Gastroesophageal sphincter (tissue), 4 donors: Measurements from ENCODE around the gene FHDC1. TPM values are rescaled to one million over a fixed set of nuclear protein-coding genes. Genes with fewer than 3 reads are reported as not detected.

ENCODE experiments used
- ATAC-seq: fragments of 150-250 bp; one replicate; pipeline ENCODE4 v1.9.1; 2016; ENCODE audit warnings: mild to moderate bottlenecking, moderate library complexity
- H3K27ac ChIP-seq, 4 donors: fragments of 200-600 bp; sonication (generic) in 3 of 4; 1 replicate in 3 of 4; 2 replicates in 1 of 4; pipeline ENCODE4 v1.5.1; 2016 to 2019
- H3K27me3 ChIP-seq: fragments of 200-600 bp; sonication (generic); one replicate; pipeline ENCODE4 v1.5.1; 2019
- H3K36me3 ChIP-seq, 2 donors: fragments of 200-600 bp; sonication (generic); one replicate each; pipeline ENCODE4 v1.5.1; 2019; ENCODE audit warnings: control low read depth in 1 of 2
- H3K4me1 ChIP-seq, 3 donors: fragments of 200-600 bp; sonication (generic); 1 replicate in 2 of 3; 2 replicates in 1 of 3; pipeline ENCODE4 v1.5.1; 2016 to 2019; ENCODE audit warnings: control low read depth in 2 of 3
- H3K4me3 ChIP-seq, 2 donors: fragments of 200-600 bp; sonication (generic); one replicate each; pipeline ENCODE4 v1.5.1; 2019; ENCODE audit warnings: mild to moderate bottlenecking in 1 of 2, moderate library complexity in 1 of 2
- H3K9me3 ChIP-seq, 3 donors: fragments of 200-600 bp; sonication (generic); one replicate each; pipeline ENCODE4 v1.5.1; 2017 to 2019; ENCODE audit warnings: control low read depth in 2 of 3
- EP300 ChIP-seq: sonication (generic); formaldehyde crosslinking; IDR thresholded peaks from one replicate; pipeline ENCODE4 v1.6.1; 2017; ENCODE audit warnings: antibody characterized with exemption, mild to moderate bottlenecking
- POLR2A ChIP-seq, 2 donors: fragments of 450-650 bp; IDR thresholded peaks; one replicate each; pipeline ENCODE4 v1.6.1; 2017; ENCODE audit warnings: antibody characterized with exemption in 2 of 2, mild to moderate bottlenecking in 2 of 2, moderate library complexity in 1 of 2
- POLR2AphosphoS5 ChIP-seq: sonication (generic); formaldehyde crosslinking; IDR thresholded peaks from one replicate; pipeline ENCODE4 v1.6.1; 2017; ENCODE audit warnings: antibody characterized with exemption
- WGBS, 2 donors: methylation state at CpG; one replicate each; pipeline ENCODE4 v1.1.5; 2018; ENCODE audit warnings: low coverage in 1 of 2; 5-methylcytosine and 5-hydroxymethylcytosine counted together
- total RNA-seq, 4 donors: library from RNA; depleted of rRNA; stranded (reverse); fragments of >200 nt; gene quantifications; one replicate each; pipeline ENCODE4 v1.1.0, GENCODE V29; 2016
- TF ChIP-seq, protein P1 (sequence below), 4 experiments: fragments of 200-600 bp in 2 of 4; fragments of 450-650 bp in 2 of 4; sonication (generic) in 1 of 4; IDR thresholded peaks; one replicate each; pipeline ENCODE4 v1.5.1; 2017 to 2019; ENCODE audit warnings: antibody characterized with exemption in 4 of 4, mild to moderate bottlenecking in 2 of 4, moderate library complexity in 2 of 4

The FHDC1 gene
- total RNA-seq, 4 donors from 2014 or later: 0.62 to 1.8 (median 1.3) TPM

DNA sequence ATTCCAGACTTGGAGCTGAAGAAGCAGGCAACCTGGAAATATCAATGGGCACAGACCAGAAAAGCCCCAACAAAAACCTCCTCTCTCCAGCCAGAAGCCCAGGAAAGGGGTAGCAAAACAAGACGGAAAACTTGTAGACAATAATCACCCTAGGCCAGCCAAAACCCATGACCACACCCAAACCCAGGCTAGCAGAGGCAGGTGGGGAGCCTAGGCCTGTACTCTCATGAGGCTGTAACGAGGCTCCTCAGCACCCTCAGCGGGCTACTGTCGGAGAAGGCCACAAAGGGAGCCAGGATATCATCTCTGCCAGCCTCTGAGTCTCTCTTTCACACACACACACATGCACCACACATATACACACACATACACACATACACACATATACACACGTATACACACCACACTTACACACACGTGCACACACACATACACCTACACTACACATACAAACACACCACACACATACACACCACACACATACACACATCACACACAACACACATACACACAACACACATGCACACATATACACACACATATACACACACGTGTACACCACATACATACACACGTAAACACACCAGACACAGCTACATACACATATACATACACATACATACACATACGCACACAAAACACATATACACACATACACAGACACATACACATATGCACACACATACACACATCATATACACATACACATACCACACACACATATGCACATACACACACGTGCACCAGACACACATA is 90.6 kb downstream of the FHDC1 start:
- Histone ChIP-seq H3K9me3 (peaks cover 0 to 30% (median 0%) of the 10 kb centered on the region in 3 donors), H3K27me3 (no peaks in the 10 kb centered on the region), H3K36me3 (no peaks in the 10 kb centered on the region), H3K4me3 (no peak overlapping the region), H3K27ac (no peak overlapping the region), H3K4me1 (no peaks in the 10 kb centered on the region)
- no peak for ATAC-seq
- TF ChIP-seq POLR2AphosphoS5 (no peak), POLR2A (IDR thresholded peaks at IDR 0.05) (no peak), EP300 (no peak)
- TF ChIP-seq, protein P1, sequence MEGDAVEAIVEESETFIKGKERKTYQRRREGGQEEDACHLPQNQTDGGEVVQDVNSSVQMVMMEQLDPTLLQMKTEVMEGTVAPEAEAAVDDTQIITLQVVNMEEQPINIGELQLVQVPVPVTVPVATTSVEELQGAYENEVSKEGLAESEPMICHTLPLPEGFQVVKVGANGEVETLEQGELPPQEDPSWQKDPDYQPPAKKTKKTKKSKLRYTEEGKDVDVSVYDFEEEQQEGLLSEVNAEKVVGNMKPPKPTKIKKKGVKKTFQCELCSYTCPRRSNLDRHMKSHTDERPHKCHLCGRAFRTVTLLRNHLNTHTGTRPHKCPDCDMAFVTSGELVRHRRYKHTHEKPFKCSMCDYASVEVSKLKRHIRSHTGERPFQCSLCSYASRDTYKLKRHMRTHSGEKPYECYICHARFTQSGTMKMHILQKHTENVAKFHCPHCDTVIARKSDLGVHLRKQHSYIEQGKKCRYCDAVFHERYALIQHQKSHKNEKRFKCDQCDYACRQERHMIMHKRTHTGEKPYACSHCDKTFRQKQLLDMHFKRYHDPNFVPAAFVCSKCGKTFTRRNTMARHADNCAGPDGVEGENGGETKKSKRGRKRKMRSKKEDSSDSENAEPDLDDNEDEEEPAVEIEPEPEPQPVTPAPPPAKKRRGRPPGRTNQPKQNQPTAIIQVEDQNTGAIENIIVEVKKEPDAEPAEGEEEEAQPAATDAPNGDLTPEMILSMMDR (IDR thresholded peaks at IDR 0.05): no peak
- WGBS, 2 donors: 91 to 93% methylated on average over 8 to 9 of the region's 10 CpGs

DNA sequence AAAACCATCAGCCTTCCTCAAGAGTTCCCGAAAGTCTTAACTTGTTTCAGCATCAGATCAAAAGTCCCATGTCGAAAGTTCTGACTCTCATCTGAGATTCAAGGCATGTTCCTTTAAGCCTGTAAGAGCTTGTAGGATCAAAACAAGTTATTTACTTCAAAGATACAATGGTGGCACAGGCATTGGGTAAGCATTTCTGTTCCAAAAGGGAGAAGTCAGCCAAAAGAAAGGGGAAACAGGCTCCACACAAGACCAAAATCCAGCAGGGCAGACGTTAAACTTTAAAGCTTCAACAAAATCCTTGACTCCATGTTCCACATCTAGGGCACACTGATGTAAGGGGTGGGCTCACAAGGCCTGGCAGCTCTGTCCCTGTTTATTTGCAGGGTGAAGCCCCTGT is 91.7 kb downstream of the FHDC1 start:
- Histone ChIP-seq H3K27ac (no peak overlapping the region), H3K9me3 (peaks cover 0 to 30% (median 0%) of the 10 kb centered on the region in 3 donors), H3K4me3 (no peak overlapping the region), H3K4me1 (no peaks in the 10 kb centered on the region), H3K27me3 (no peaks in the 10 kb centered on the region), H3K36me3 (no peaks in the 10 kb centered on the region)
- TF ChIP-seq, protein P1 (IDR thresholded peaks at IDR 0.05): no peak
- TF ChIP-seq POLR2A (IDR thresholded peaks at IDR 0.05) (no peak), EP300 (no peak), POLR2AphosphoS5 (no peak)
- ATAC-seq: no peak
- 67 to 92% methylated on average over 2 to 3 of the region's 3 CpGs for WGBS, 2 donors

DNA sequence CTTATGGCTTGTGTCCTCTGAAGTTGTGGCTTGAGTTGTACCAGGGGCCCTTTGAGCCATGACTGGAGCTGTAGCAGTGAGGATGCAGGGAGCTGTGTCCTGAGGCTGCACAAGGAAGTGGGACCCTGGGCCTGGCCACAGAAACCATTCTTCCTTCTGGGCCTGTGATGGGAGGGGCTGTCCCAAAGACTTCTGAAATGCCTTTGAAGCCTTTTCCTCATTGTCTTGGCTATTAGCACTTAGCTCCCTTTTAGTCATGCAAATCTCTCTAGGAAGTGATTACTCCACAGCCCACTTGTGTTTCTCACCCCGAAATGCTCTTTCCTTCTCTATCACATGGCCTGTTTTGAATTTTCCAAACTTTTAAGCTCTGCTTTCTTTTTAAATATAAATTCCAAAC is 92.4 kb downstream of the FHDC1 start:
- 42 to 67% methylated on average over 1 of the region's 1 CpG for WGBS, 2 donors
- no peak for ATAC-seq

More for the DNA sequence above, 92.4 kb downstream of the FHDC1 start:
- Histone ChIP-seq H3K9me3 (peaks cover 0 to 30% (median 0%) of the 10 kb centered on the region in 3 donors), H3K27ac (no peak overlapping the region), H3K4me1 (no peaks in the 10 kb centered on the region), H3K36me3 (no peaks in the 10 kb centered on the region), H3K27me3 (no peaks in the 10 kb centered on the region), H3K4me3 (no peak overlapping the region)
- TF ChIP-seq, protein P1 (IDR thresholded peaks at IDR 0.05): no peak
- TF ChIP-seq POLR2AphosphoS5 (no peak), EP300 (no peak), POLR2A (IDR thresholded peaks at IDR 0.05) (no peak)

Other genes starting within 250 kb of the FHDC1 start
- under 1 TPM; 0.22 to 0.94 (median 0.47) TPM for gene TIGD4, start 156.6 kb upstream of the FHDC1 start, total RNA-seq
- gene ARFIP1, start 156.4 kb upstream of the FHDC1 start, total RNA-seq: 10 to 100 TPM; 26.6 to 34.9 (median 29.5) TPM